ENCODE measurements around the gene LCLAT1.

- TF ChIP-seq CTCF (IDR thresholded peaks at IDR 0.05) = no peak
- no peak for TF ChIP-seq POLR2AphosphoS5 (IDR thresholded peaks at IDR 0.05)
- TF ChIP-seq POLR2A (IDR thresholded peaks at IDR 0.05; ENCODE audit: low read depth) = no peak
These were observed 112.7 kb downstream of the LCLAT1 start for GRCh38 chr2:30559544-30560275.
